PC-3 (cell line): Measurements from ENCODE around the gene SLC25A24. TPM values are rescaled to one million over a fixed set of nuclear protein-coding genes. Genes with fewer than 3 reads are reported as not detected.

Experiments
- ATAC-seq: fragments of 200-7000 bp; cut with Tn5 transposase; 2 replicates; pipeline ENCODE4 v1.9.1; 2020; ENCODE audit warnings: mild to moderate bottlenecking, moderate library complexity
- BruUV-seq: library from RNA; stranded (reverse); fragments of 400-500 nt; replicated peaks from 2 replicates; lab custom pipeline; 2021; lab: Mats Ljungman, UMichigan
- CTCF ChIA-PET: fragments of 300-600 bp; sonication (Branson Sonifier 250); formaldehyde crosslinking; loops from one replicate; lab custom pipeline; 2022; ENCODE audit warnings: antibody characterized with exemption; lab: Charles Lee
- POLR2A ChIA-PET: fragments of 300-600 bp; sonication (Branson Sonifier 250); formaldehyde crosslinking; loops from one replicate; lab custom pipeline; 2022; ENCODE audit warnings: antibody characterized with exemption; ENCODE audit not compliant: unreplicated experiment; lab: Charles Lee
- DNase-seq: peaks from one replicate; pipeline ENCODE4 v3.0.0-alpha.2; 2015
- H2AFZ ChIP-seq: fragments of 300-600 bp; sonication (generic); 2 replicates; pipeline ENCODE4 v1.6.0; 2016; ENCODE audit warnings: antibody characterized with exemption, low read length
- H3F3A ChIP-seq: fragments of 300-600 bp; sonication (generic); one replicate; pipeline ENCODE4 v1.6.0; 2017; ENCODE audit warnings: antibody characterized with exemption, low read length, control low read depth, mild to moderate bottlenecking; ENCODE audit not compliant: unreplicated experiment
- H3K27ac ChIP-seq: fragments of 300-600 bp; sonication (generic); 2 replicates; pipeline ENCODE4 v1.5.1; 2016; ENCODE audit warnings: mild to moderate bottlenecking, low read length
- H3K27me3 ChIP-seq: fragments of 300-600 bp; sonication (generic); 2 replicates; pipeline ENCODE4 v1.6.1; 2016; ENCODE audit warnings: low read length, mixed read lengths
- H3K36me3 ChIP-seq: fragments of 300-600 bp; sonication (generic); 2 replicates; pipeline ENCODE4 v1.6.1; 2016; ENCODE audit warnings: low read depth, mixed run types, low read length, mixed read lengths
- H3K4me1 ChIP-seq: fragments of 300-600 bp; sonication (generic); 2 replicates; pipeline ENCODE4 v1.5.1; 2016; ENCODE audit warnings: low read length; ENCODE audit not compliant: insufficient read depth
- H3K4me2 ChIP-seq: fragments of 300-600 bp; sonication (generic); 2 replicates; pipeline ENCODE4 v1.6.0; 2016; ENCODE audit warnings: low read length
- H3K4me3 ChIP-seq: fragments of 300-600 bp; sonication (generic); 2 replicates; pipeline ENCODE4 v1.5.1; 2016; ENCODE audit warnings: mild to moderate bottlenecking, low read length, mixed read lengths
- H3K79me2 ChIP-seq: fragments of 300-600 bp; sonication (generic); 2 replicates; pipeline ENCODE4 v1.6.1; 2017; ENCODE audit warnings: low read length, mixed read lengths
- H3K9ac ChIP-seq: fragments of 300-600 bp; sonication (generic); 2 replicates; pipeline ENCODE4 v1.6.0; 2016; ENCODE audit warnings: mild to moderate bottlenecking, low read length
- H3K9me2 ChIP-seq: fragments of 300-600 bp; sonication (generic); replicated peaks from 2 replicates; pipeline ENCODE4 v1.6.1; 2016; ENCODE audit warnings: mixed run types, low read length, mixed read lengths
- H3K9me3 ChIP-seq: fragments of 300-600 bp; sonication (generic); 2 replicates; pipeline ENCODE4 v1.6.1; 2016; ENCODE audit warnings: low read length, mixed read lengths
- H4K20me1 ChIP-seq: fragments of 300-600 bp; sonication (generic); 2 replicates; pipeline ENCODE4 v1.6.1; 2016; ENCODE audit warnings: low read length, mixed read lengths
- CTCF ChIP-seq: fragments of 300-600 bp; sonication (generic); conservative IDR thresholded peaks from 2 replicates; pipeline ENCODE4 v1.5.1; 2017; ENCODE audit warnings: antibody characterized with exemption, low read depth, mild to moderate bottlenecking, low read length
- EZH2 ChIP-seq: fragments of 300-600 bp; sonication (generic); IDR thresholded peaks from one replicate; pipeline ENCODE4 v1.6.1; 2017; ENCODE audit warnings: antibody characterized with exemption, mild to moderate bottlenecking, low read length; ENCODE audit not compliant: unreplicated experiment
- EZH2phosphoT487 ChIP-seq: fragments of 300-600 bp; sonication (generic); IDR thresholded peaks from 2 replicates; pipeline ENCODE4 v1.6.1; 2018; ENCODE audit warnings: mild to moderate bottlenecking, antibody characterized with exemption, low read length, borderline replicate concordance
- intact Hi-C: fragments of 100-400 bp; cut with micrococcal nuclease; formaldehyde crosslinking; loops from 2 replicates; pipeline ENCODE4 v1.9.0; 2023
- total RNA-seq: library from RNA; depleted of rRNA; stranded (reverse); fragments of >200 nt; gene quantifications from 2 replicates; pipeline ENCODE4 v1.2.3, GENCODE V29; 2014

Gene SLC25A24
- total RNA-seq, 1 experiment from 2014 or later = 30.3 TPM

- no peak overlapping the region for H3K27ac ChIP-seq
- no peak overlapping the region for H3K4me2 ChIP-seq
- H3K4me1 ChIP-seq = no peaks in the 10 kb centered on the region
- H3K4me3 ChIP-seq = no peak overlapping the region
- H3K79me2 ChIP-seq = no peaks in the 10 kb centered on the region
- H3K36me3 ChIP-seq = no peaks in the 10 kb centered on the region
- ATAC-seq = no peak
- TF ChIP-seq EZH2phosphoT487 = no peak
- TF ChIP-seq CTCF = no peak
- TF ChIP-seq EZH2 = no peak
- DNase-seq = no peak
- ChIA-PET POLR2A (no interaction called here), CTCF (no interaction called here)
- intact Hi-C loops = no loop called here
- H3K9me3 ChIP-seq = no peaks in the 10 kb centered on the region
- no peaks in the 10 kb centered on the region for H3F3A ChIP-seq
- no peaks in the 10 kb centered on the region for H3K27me3 ChIP-seq
- no peak overlapping the region for H2AFZ ChIP-seq
- H4K20me1 ChIP-seq = no peaks in the 10 kb centered on the region
- no peak overlapping the region for H3K9ac ChIP-seq
- no peaks in the 10 kb centered on the region for H3K9me2 ChIP-seq
- no TSS peak for BruUV-seq
Observed at GRCh38 chr1:108114033-108114599, 86.0 kb downstream of the SLC25A24 start.

- Histone ChIP-seq H3K79me2 (no peaks in the 10 kb centered on the region), H3K9ac (no peak overlapping the region), H3K27ac (no peak overlapping the region), H3K9me2 (no peaks in the 10 kb centered on the region), H3K36me3 (no peaks in the 10 kb centered on the region), H3K4me2 (no peak overlapping the region), H2AFZ (no peak overlapping the region), H3K4me3 (no peak overlapping the region), H4K20me1 (no peaks in the 10 kb centered on the region), H3K9me3 (no peaks in the 10 kb centered on the region), H3K27me3 (no peaks in the 10 kb centered on the region), H3K4me1 (no peaks in the 10 kb centered on the region), H3F3A (no peaks in the 10 kb centered on the region)
- ATAC-seq = no peak
- DNase-seq = no peak
- TF ChIP-seq CTCF = no peak
- no peak for TF ChIP-seq EZH2
- TF ChIP-seq EZH2phosphoT487 = no peak
- intact Hi-C loops = no loop called here
- CTCF ChIA-PET = no interaction called here
- no TSS peak for BruUV-seq
- POLR2A ChIA-PET = no interaction called here
Observed at GRCh38 chr1:108113496-108113895, 86.6 kb downstream of the SLC25A24 start.

- POLR2A ChIA-PET = no interaction called here
Observed at GRCh38 chr1:108109295-108109973, 90.7 kb downstream of the SLC25A24 start.

More at GRCh38 chr1:108109295-108109973, 90.7 kb downstream of the SLC25A24 start:
- ATAC-seq (no peak), DNase-seq (no peak)
- Histone ChIP-seq H3K36me3 (no peaks in the 10 kb centered on the region), H3K4me1 (peaks cover 16% of the 10 kb centered on the region), H4K20me1 (no peaks in the 10 kb centered on the region), H3K9me3 (no peaks in the 10 kb centered on the region), H3K79me2 (no peaks in the 10 kb centered on the region), H3F3A (no peaks in the 10 kb centered on the region), H3K9ac (no peak overlapping the region), H3K9me2 (no peaks in the 10 kb centered on the region), H3K4me2 (no peak overlapping the region), H3K4me3 (no peak overlapping the region), H3K27ac (no peak overlapping the region), H2AFZ (no peak overlapping the region), H3K27me3 (no peaks in the 10 kb centered on the region)
- BruUV-seq = no TSS peak
- CTCF ChIA-PET = no interaction called here
- intact Hi-C loops = no loop called here
- no peak for TF ChIP-seq EZH2
- TF ChIP-seq CTCF = no peak
- TF ChIP-seq EZH2phosphoT487 = no peak
